HUDEP-2 (cell line): Measurements from ENCODE around the gene IL17RE.

Source experiments
- DNase-seq, 76 experiments: peaks; one replicate each; lab custom pipeline; 2025; ENCODE audit not compliant: unreplicated experiment in 76 of 76; lab: John Stamatoyannopoulos, UW

The IL17RE gene

DNA sequence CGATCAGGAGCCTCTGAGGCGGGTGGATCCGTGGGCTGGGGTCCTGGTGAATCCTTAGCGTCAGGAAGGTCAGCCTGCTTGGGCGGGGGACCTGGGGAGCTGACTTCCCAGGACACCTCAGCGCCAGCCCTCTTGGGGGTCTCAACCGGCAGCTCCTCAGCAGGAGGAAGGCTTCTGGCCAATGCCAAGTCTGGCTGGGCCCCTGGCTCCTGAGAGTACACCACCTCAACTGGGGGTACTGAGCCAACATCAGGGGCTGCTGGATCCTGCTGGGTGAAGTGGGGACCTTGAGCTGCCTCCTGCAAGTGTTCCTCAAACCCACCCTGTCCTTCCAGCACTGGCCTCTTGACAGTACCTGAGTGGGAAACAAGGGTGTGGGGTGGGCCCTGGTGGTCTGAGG, 46.5 kb downstream of the IL17RE start:
- no peak for DNase-seq

DNA sequence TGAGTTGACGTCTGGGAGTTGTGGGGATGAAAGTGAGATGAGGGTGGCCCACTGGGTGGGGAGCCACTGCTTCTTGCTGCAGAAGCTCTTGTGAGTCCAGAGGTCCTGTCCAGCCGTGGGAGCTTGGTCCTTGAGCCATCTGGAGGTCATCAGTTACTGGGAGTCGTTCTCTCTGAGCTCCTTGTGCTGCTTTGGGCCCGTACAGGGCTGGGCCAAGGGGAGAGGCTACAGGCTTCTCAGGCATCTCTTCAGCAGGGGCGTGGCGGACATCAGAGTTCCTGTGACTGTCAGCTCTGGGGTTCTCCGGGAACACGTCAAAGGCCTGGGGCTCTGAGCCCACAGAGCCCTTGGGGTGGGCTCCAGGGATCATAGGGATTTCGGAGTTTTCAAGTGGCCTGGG, 47.0 kb downstream of the IL17RE start:
- DNase-seq: peak in 1 of 76 experiments; percentile 17

DNA sequence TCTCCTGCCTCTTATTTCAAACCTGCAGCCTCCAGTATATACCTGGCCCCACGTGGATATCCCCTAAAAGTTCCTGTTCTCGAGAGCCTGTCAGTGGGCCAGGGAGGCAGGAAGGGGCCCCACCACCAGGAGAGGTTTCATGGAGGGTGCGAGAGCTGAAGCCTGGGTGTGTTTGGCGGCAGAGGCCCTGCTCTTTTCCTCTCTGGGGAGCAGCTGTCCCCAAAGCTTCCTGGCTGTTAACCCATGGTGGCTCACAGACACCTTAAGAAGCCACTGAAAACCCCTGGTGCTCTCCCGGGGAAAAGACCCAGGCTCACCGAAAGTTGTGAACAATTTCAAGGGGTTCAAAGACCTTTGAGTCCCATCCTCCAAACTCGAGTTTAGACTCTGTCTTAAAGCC, 48.5 kb downstream of the IL17RE start:
- DNase-seq: no peak

DNA sequence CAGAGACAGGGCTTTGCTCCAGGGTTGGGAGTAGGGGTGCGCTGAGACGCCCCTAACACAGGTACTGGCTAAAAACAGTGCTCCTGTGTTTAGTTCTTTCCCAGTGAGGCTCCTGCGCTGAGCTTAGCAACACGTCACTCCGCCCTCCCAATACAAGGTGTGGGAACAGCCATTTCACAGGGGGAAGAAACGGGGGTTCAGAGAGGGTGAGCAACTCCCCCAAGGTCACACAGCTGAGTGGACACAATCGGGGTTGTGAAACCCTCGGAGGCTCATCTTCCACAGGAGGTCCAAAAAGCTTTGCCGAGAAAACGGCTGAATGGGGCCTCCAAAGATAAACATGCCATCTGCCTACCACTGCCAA, 48.9 kb downstream of the IL17RE start:
- DNase-seq: no peak

DNA sequence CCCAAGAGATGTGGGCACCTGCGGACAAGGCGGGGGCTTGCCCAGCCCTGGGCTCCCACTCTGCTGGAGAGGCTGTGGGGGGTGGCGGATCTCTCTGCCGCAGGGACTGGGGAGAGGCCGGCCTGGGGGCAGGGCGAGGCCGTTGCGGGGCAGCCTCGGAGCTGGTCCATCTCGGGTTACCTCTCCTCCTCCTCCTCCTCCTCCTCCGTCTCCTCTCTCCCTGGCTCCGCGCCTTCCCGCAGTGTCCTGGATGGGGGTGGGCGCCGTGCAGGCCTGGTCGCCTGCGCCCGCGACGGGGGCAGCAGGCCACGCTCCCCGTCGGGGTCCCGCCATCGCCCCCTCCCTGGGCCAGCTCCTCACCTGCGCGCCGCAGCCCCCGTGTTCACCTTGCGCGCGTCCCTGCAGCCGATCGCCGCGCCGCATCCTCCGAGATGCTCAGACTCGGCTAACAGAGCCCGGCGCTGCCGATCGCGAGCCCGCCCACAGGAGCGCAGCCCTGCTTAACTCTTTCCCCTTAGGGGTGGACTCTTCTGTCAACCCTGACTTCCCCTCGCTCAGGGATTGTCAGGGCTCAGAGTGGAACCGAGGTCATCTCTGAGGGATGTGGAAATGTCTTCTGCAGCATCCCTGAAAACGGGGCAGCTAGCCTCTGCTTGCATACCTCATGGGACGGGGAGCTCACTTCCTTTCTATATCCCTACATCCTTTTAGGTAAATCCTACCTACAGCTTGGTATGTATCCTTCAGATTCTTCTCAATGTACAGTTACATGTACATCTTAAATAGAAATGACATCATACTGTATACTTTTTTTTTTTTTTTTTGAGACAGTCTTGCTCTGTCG, 49.5 kb downstream of the IL17RE start, which contains the start of gene PRRT3:
Gene PRRT3 (minus strand): TSS at position 447 of the 844 bp plus-strand sequence. CDS start 2,293 bp downstream, outside the sequence.
- peak in 11 of 76 experiments; percentile 5 to 29 (median 10) for DNase-seq

DNA sequence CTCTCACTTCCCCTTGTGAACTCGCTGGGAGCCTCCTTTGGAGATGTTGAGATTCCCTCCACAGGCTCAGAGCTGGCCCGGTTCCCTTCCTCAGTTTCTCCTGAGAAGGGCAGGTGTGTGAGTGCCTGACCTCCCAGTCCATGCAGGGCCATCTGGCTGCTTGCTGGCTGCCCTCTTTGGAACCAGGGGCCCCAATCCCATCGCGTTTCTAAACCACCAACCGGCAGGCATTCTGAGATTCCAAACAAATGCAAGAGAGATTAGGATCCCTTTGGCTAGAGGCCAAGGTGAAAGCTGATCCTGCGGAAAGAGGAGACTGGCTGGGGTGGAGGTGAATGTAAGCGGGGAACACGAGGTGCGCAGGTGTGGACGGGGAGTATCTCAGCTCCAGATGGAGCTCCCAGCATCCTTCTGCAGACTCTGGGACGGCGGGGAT, 52.4 kb downstream of the IL17RE start:
- DNase-seq: no peak

DNA sequence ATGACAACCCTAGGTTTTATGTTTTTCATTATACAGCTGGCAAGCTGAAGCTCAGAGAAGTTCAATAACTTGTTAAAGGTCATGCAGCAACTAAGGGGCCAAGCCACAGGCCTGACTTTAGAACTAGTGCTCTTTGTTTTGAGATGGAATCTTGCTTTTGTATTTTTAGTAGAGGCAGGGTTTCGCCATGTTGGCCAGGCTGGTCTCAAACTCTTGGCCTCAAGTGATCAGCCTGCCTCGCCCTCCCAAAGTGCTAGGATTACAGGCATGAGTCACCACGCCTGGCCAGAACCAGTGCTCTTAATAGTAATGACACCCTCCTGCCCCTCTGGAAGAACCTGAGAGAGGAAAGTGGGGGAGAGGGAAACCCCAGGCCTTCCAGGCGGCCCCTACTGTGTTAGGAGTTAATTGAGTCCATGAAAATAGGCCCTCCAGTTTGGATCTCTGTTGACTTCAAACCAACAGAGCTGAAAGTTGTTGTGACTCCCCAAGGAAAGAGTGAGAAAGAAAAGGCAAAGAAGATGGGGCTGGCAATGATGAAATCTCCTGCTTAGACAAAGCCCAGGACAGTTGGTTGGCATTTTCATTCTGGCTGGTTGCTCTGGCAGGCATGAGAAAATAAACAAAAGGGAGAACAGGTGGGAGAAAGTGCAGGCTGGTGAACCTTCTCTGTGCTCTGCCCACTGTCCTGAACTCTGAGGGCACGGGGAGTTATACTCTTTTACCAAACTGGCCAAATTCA, 53.1 kb downstream of the IL17RE start:
- no peak for DNase-seq

DNA sequence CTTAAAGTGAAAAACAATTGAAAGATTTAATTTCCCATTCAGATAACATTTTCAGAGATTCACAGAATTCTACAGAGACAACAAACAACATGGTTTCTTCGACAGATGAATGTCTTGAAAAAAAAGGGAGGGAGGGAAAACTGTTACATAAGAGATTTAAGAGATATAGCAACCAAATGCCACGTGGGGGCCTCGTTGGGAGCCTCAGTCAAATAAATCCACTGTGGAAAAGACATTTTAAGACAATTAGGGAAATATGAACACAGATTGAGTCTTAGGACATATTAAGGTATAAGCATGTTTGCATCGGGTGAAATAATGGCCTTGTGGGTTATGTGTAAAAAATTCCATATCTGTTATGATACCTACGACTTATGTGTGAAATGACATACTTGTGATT, 54.6 kb downstream of the IL17RE start:
- peak in 4 of 76 experiments; percentile 1 to 23 (median 8) for DNase-seq

GRCh38 chr3:9965200-9965875, 62.7 kb downstream of the IL17RE start:
- DNase-seq: no peak
